ENCODE measurements around the gene CSRP2. TPM values are rescaled to one million over a fixed set of nuclear protein-coding genes. Genes with fewer than 3 reads are reported as not detected.

Gene CSRP2
- under 1 TPM; 0.25 to 0.27 TPM for total RNA-seq

DNA sequence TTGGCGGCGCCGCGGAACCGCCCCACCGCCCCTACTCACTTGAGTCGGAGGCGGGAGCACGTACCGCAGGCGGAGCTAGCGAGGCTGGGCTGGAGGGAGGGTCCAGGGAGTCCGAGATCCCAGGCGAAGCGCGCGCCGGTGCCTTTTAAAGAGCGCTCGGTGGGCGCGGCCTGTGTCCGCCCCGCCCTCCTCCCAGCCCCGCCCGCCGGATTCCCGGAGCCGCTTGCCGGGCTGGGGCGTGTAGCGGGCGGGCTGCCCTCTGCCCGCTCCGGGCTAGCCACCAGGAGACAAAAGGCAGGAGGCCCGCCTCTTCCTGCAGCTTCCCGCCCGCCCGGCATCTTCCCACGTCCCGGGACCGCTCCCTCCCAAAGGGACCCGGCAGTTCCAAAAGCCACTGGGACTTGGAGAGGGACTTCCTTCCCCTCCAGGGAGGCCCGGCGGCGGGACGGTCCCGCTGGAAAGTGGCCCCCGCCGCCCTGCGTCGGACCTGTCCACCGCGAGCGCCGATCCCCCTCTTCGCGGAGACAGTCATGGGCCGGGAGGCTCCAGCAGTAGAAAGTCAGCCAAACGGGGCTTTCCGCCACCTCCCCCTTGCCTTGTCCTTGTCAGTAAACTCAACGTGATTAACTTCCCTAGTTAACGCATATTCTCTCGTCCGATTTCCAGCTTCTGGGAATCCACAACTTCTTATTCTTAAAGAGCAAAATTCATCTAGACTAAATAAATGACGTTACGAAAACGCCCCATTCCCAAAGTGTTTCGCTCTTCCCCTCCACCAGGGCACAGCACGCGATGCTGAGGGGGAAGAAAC is at the start of gene CSRP2:
CSRP2 (minus strand) TSS at position 121 of the 811 bp plus-strand sequence. CDS start 12,759 bp downstream, outside the sequence.
- CTCF ChIA-PET: no interaction called here
- POLR2A ChIA-PET: no interaction called here

DNA sequence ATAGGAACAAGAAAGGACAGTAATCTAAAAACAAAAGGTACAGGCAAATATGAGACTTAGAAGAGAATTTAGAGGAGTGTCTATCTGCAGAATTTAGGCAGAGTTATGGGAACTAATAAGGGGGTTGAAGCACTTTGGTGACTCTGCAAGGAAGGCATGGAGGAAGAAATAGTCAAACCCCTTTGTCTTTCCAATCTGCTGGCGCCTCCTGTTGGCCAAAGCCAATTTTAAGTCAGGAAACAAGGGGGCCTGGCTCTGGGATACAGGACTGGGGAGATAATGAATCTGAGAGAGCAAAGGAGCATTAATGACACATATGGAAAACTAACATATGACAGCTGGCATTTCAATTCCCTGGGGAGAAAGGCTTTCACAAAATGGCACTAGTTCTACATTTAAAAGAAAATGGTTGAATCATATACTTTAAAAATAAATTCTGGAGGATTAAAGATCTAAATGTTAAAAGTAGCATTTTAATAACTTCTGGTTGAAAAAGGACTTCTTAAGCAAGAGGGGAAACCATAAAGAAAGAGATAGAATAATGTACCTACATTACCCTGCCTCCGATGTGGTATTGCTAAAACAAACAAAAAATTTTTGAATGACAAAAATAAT is 48.5 kb upstream of the CSRP2 start:
- CTCF ChIA-PET: interaction anchor here (0.6 kb wide), 1 partner anchor 9 kb away, joined by 3 read pairs; no protein-coding TSS in a partner anchor
- POLR2A ChIA-PET: no interaction called here

DNA sequence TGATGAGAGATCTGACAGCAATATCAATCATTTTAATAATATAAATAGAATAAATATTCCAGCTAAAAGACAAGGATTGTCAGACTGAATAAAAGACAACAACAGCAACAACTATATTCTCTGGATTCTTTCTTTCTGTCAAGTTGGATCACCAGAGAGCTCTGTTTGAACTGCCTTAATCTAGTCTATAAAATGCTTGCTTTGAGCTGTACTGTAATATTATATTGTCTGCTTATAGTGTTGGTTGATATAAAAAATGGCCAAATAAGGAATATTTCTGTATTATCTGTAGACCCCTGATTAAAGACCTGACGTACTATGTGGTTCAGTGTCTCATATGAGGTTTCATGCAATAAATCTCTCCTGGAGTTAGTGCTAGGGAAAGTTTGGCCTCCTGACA is 46.3 kb upstream of the CSRP2 start:
- ChIA-PET POLR2A (no interaction called here), CTCF (no interaction called here)

DNA sequence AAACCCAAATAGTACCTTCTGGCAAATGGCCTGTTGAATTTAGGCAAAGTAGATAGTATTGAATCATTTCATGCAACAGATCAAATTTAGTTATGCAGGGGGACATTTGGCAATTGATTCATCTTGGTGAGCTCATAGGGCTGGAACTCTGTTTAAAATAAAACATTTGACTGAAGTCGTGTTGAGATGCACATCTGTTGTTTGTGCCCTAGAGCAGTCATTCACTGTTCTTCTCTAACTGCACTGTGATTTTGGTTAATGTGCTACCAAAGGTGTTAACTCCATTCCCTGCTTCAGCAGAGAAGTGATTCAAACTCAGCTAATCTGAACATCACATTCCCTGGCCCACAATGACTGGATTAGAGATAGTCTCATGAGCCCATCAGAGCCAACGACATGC is 44.0 kb upstream of the CSRP2 start:
- ChIA-PET CTCF (no interaction called here), POLR2A (no interaction called here)

DNA sequence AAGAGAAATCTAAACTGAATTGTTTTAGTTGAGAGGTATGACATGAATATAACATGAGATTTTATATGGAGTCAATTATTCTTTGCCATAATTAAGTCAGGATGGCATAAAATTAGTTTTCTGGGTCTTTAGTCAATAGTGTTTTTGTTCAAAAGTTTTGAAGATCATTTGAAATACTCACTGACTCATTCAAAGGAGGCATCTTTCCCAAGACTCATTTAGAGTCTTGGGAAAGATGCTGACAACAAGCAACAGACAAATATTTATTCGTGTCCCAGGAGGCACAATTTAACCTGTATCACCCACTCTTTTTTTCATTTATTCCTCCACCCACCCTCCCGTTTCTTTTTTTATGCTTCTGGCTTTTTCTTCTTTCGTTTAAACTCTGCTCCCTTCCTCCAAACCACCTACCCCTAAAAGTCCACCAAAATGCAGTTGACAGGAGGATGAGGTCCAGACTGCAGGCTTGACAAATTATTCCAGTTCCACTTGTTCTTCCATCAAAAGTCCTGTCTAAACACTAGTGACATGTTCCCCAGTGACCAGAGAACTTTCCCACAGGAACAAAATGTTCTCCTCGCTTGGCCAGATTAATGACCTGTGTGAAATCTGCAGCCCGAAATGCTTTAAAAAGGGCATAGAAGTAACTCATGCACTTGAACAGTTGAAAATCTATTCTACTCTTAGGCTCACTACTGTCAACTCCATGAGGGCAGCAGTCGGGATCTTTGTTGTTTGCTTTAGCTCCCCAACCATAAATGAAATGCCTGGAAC is 43.3 kb upstream of the CSRP2 start:
- POLR2A ChIA-PET: no interaction called here
- CTCF ChIA-PET: interaction anchor here (0.6 kb wide), 1 partner anchor 334 kb away, joined by 3 read pairs; no protein-coding TSS in a partner anchor

DNA sequence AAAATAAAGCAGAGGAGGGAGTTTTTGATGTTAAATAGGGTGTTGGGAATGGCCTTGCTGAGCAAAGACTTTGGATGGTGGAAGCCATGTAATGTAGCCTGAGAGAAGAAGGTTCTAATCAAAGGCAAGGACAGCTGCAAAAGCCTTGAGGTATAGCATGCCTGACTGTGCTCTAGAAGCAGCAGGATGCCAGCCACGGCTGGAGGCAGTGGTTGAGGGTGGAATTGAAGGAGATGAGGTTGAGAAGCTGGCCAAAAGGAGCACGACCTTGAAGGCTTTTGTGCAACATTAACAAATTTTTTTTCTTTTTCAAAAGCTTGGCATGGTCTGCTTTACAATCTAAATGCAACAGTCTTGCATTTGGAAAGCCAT is 42.3 kb upstream of the CSRP2 start:
- POLR2A ChIA-PET: no interaction called here
- CTCF ChIA-PET: interaction anchor here (0.6 kb wide), 1 partner anchor 333 kb away, joined by 3 read pairs; no protein-coding TSS in a partner anchor

DNA sequence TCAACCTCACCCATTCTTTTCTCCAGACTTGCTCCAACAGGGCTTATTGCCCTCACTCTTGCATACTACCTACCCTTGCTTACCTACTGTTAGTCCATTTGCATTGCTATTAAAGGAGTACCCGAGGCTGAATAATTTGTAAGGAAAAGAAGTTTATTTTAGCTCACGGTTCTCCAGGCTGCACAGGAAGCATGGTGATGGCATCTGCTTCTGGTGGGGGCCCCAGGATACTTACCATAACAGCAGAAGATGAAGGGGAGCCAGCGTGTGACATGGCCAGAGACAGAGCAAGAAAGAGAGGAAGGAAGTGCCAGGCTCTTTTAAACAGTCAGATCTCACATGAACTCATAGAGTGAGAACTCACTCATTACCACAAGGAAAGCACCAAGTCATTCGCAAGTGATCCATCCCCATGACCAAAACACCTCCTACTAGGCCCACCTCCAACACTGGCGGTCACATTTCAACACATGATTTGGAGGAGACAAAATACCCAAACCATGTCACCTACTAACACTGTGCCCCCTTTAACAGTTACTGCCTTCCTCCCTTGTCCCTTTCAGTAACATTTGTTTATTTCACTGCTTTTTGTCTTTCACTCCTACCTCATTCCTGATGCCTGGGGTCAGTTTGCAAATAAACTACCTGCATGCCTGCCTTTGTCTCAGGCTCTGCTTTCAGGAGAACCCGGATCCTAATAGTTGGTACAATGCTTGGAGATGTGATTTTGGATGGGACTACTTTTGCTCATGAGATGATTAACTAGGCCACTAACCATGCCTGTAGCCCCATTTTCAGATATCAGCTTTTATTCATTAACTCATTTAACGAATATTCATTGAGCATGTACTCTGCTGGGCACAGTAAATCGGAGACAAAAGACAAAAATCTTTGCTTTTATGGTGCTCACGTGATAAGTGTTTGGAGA is 41.6 kb upstream of the CSRP2 start:
- POLR2A ChIA-PET: no interaction called here
- CTCF ChIA-PET: interaction anchor here (0.6 kb wide), 1 partner anchor 1142 kb away, joined by 5 read pairs; no protein-coding TSS in a partner anchor

DNA sequence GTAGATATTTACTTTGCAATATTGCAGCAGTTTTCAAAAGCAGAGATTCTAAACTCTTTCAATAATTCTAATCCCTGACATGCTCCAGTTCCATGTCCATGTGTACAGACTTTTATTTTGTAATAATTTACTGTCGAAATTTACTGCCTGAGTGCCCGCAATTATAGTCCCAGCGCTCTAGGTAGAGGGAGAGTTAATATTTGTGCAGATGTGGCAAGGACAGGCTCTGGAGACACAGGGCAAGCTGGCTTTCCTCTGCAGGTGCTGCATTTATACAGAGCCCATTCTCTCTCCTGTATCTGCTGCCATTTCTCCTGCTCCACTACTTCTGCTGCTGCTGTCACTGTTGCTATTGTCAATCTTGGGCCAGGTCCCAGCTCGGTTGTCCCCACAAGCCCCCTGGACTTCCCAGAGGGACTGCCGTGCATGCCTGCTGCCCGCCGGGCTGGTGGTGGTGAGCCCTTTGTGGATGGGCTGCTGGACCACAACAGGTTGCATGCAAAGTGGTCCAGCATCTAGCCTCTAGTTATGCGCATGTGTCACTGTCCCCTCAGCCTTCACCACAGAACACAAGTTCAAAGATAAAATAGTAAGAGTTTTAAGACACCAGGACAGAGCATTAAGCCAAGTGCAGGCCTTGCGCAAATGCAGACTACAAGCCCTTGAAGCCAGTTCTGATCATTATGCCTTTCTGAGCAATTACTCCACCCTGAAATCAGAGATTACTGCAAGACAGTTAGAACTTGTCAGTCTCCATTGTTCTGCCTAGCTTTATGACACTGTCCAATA is 40.8 kb upstream of the CSRP2 start:
- CTCF ChIA-PET: interaction anchor here (0.6 kb wide), 1 partner anchor 1141 kb away, joined by 5 read pairs; no protein-coding TSS in a partner anchor
- POLR2A ChIA-PET: no interaction called here

DNA sequence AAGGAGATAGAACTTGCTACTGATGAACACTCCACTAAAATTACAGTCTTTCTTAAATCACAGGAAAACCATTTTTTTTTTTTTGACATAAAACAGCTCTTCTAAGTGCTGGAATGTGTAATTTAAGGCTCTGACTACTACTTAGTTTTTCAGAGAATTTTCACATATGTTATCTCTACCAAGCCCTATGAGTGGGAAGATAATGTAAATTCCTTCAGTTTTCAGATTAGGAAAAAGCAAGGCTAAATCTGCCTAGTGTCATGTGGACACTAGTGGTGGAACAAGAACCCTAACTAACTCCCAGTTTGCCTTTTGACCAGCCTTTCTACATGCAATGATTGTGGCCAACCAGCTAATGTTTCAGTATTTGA is 37.3 kb upstream of the CSRP2 start:
- ChIA-PET CTCF (no interaction called here), POLR2A (no interaction called here)

DNA sequence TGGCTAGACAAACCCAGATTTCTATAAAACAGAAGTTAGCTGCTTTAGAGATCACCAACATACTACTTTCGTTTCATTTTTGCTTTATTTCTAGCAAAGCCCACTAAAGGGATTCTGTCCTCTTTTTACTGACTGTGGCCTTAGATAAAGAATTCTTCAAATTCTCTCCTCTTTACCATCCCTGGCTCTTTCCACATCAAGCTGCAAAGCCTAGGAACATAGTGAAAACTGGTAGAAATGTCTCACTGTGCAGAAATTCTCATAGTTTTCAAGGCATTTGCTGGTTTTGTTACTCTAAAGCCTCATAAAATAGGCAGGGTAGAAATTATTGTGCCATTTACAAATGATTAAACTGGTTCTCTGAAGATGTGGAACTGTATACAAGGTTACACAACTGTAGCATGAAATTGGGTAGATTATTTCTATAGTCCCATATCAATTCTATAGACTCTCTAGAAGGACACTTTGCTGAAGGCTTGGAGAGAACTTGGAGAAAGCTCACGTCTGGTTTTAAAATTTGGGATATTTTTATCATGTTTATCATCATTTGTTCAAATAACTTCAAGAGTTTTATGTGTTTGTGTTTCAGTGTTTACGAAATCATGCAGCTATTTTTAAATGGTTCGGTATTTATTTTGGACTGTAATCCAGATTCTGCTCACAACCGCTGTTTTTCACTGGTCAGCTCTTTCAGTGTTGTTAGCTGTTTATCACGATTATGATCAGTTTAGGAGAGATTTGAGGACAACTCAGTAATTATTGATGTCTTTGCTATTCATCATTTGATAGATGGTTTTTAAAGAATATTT is 36.7 kb upstream of the CSRP2 start:
- POLR2A ChIA-PET: no interaction called here

DNA sequence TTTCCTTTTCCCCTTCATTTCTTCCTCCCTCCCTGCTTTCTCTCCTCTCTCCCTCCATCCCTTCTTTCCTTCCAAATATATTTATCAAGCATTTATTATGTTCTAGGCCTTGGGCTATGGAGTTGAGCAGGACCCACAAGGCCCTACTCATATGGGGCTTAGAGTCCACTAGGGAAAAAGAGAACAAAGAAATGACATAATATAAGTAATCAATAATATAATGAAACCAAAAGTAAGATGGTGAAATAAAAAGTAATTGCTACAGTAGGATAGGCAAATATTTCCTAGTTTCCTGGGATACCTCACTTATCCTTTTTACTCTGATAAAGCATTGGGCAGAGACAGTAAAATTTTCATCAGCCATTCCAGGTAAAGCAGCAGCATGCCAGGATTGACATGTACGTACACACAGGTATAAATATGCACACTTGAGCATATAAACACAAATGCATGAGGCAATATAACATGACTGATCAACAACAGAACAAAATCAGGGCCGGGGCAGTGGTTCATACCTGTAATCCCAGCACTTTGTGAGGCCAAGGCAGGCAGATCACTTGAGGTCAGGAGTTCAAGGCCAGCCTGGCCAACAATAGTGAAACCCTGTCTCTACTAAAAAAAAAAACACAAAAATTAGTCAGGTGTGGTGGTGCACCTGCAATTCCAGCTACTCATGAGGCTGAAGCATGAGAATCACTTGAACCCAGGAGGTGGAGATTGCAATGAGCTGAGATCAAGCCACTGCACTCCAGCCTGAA is 35.5 kb upstream of the CSRP2 start:
- ChIA-PET POLR2A (no interaction called here), CTCF (no interaction called here)

More for the DNA sequence above, 36.7 kb upstream of the CSRP2 start:
- CTCF ChIA-PET: no interaction called here

DNA sequence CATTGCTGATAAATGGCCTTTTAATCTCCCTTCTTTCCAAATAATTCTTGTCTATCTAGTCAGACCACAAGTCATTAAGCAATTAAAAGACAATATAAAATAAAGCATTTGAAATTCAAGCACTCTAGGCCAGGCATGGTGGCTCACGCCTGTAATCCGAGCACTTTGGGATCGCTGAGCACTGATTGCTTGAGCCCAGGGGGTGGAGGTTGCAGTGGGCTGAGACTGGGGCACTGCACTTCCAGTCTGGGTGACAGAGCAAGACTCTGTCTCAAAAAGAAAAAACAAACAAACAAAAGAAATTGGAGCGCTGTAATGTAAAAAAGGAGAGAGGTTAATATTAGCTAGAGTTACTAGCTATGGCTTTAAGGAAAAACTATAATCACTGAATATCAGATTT is 30.5 kb upstream of the CSRP2 start:
- ChIA-PET POLR2A (no interaction called here), CTCF (no interaction called here)

DNA sequence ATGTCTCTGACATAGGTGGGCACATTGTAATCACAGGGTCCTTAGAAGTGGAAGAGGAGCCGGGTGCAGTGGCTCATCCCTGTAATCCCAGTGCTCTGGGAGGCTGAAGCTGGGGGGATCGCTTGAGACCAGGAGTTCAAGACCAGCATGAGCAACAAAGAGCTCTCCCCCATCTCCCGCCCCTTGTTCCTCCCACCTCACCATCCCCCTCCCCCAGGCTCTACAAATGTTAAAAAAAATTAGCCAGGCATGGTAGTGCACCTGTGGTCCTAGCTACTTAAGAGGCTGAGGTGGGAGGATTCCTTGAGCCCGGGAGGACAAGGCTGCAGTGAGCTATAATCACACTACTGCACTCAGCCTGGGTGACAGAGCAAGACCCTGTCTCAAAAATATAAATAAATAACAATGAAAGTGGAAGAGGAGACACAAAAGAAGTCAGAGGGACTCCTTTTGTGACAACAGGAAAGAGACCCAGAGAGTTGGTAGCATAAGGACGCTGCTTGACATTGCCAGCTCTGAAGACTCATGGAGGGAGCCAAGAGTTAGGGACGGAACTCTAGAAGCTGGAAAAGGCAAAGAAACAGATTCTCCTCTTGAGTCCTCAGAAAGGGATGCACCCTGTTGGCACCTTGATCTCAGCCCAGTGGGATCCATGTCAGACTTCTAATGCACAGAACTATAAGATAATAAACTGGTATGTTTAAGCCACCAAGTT is 29.6 kb upstream of the CSRP2 start:
- ChIA-PET POLR2A (no interaction called here), CTCF (interaction anchor here (0.7 kb wide), 1 partner anchor 65 kb away, joined by 3 read pairs; no protein-coding TSS in a partner anchor)

DNA sequence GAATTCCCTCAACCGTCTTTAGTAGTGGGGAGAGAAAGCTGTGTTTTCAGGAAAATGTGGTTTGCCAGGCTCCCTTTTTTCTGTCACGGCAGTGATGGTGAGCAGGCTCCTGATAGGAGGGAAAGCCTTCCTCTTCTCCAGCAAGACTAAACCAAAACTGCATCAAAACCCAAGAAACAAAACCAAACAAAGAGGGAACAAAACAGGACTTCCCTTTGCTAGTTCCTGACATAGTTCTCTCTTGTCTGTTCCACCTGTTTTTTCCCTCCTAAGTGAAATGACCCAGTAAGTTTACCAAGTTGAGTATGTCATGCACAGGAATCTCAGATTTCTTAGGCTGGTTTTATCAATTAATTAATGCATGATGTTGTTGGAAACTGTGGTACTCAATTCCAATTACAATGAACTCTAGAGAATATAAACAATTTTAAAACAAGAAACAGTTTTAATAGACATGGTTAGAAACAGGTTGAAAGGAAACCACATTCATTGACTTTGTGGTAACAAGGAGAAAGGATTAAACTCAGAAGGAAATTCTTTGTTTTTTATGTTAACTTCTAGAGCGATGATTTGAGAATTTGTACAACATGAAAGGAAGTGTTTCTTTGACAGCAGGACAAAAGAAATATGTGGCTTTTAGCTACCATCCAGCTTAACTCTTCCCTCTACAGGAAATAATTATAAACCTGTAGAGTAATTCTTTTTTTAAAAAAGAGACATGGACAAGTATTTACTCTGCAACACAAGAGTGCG is 23.0 kb upstream of the CSRP2 start:
- ChIA-PET CTCF (no interaction called here), POLR2A (no interaction called here)

DNA sequence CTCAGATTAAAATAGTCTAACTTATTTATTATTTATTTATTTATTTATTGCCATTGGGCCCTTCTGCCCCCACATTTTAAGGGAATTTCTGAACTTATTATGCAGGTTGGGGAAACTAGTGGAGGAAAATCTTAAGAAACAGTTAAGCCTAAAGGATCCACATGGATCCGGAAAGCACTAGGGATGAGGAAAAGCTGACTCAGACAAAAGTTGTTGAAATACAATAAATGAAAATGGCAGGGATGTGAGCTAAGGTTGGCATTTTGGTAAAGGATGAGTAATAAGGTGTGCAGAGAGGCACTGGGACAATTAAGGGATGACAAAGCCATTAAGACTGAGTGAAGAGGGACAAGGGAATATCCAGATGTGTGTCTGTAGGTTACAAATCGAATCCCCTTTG is 20.7 kb upstream of the CSRP2 start:
- POLR2A ChIA-PET: no interaction called here

DNA sequence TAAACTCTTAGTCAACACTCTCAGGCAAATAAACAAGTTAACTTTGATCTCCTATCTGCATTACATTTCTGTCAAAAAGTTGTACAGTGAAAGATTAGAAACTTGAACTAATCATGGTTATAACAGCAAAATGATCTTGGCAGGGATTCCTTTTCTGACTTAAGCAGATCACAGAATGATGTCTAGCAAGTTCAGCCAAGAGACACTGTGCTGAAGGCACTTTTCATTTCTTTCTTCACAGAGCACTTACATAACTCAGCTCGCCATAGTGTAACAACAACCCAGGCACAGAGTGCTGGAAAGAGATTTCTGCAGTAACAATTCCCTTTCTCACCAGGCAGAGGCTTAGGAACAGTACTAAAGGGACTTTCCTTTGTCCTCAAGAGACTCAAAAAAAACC is 19.6 kb upstream of the CSRP2 start:
- POLR2A ChIA-PET: no interaction called here
- CTCF ChIA-PET: no interaction called here

More for the DNA sequence above, 20.7 kb upstream of the CSRP2 start:
- CTCF ChIA-PET: no interaction called here
